NT2/D1 (cell line): ENCODE results near the gene ZNRF2.

ENCODE experiments used
- SUZ12 ChIP-seq: IDR thresholded peaks from 2 replicates; pipeline ENCODE4 v1.6.1; 2011; ENCODE audit not compliant: insufficient read length, insufficient read depth; ENCODE audit errors: extremely low read depth
- ZNF274 ChIP-seq: IDR thresholded peaks from 2 replicates; pipeline ENCODE4 v1.6.1; 2011; ENCODE audit warnings: mild to moderate bottlenecking, low read depth, low read length

DNA sequence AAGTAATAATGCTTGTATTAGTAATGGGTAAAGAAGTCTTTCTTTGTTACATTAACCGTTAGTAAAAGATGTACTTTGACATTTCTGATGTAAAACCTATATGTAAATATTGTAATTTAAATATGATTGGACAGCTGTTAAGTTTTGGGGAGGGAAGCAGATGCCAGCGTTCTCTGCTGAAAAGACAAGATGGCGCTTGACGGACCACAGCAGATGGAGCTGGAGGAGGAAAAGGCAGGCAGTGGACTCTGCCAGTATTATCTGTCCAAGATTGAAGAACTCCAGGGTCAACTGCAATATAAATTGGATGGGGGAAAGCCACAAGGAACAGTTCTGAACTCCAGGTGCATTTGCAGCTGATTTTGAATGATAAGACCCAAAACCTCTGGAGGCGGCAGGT is 86.9 kb downstream of the ZNRF2 start:
- TF ChIP-seq ZNF274 (no peak), SUZ12 (no peak)
